ENCODE results near the gene METTL6. TPM values are rescaled to one million over a fixed set of nuclear protein-coding genes. Genes with fewer than 3 reads are reported as not detected.

METTL6 gene
- total RNA-seq, 4 donors from 2014 or later: 13.2 to 20.8 (median 17.0) TPM

- Histone ChIP-seq H3K36me3 (peaks cover 0 to 20% (median 0%) of the 10 kb centered on the region in 3 donors), H3K4me3 (no peak overlapping the region), H3K27me3 (no peaks in the 10 kb centered on the region), H3K4me1 (peaks cover 0 to 39% (median 8%) of the 10 kb centered on the region in 4 donors), H3K9me3 (no peaks in the 10 kb centered on the region), H3K27ac (peak overlapping the region in 1 of 4 donors; percentile 45)
- no peak for TF ChIP-seq CTCF (IDR thresholded peaks at IDR 0.05)
- no peak for TF ChIP-seq POLR2A (IDR thresholded peaks at IDR 0.05)
- TF ChIP-seq EP300 (IDR thresholded peaks at IDR 0.05): no peak
- 93 to 94% methylated on average over 1 of the region's 1 CpG for WGBS, 2 donors
- DNase-seq (ENCODE audit: low spot score in 2 of 2): no peak
Observed at GRCh38 chr3:15404767-15405166, 22.6 kb downstream of the METTL6 start.

DNA sequence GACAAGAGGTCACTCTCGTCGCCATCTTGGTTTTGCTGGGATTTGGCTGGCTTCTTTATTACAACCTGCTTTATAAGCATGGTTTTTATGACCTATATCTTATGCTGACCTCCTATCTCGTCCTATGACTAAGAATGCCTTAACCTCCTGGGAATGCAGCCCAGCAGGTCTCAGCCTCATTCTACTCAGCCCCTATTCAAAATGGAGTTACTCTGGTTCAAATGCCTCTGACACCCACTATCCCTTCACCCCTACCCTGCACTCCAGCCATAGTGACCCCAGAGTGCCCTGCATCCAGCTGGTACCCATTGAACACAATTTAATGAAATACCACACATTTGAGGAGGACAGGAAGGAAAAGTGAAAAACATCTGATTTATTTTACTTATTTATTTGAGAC, 23.4 kb downstream of the METTL6 start:
- Histone ChIP-seq H3K27ac (peak overlapping the region in 1 of 4 donors; percentile 56), H3K4me3 (no peak overlapping the region), H3K4me1 (peaks cover 0 to 37% (median 8%) of the 10 kb centered on the region in 4 donors), H3K36me3 (peaks cover 0 to 16% (median 0%) of the 10 kb centered on the region in 3 donors), H3K27me3 (no peaks in the 10 kb centered on the region), H3K9me3 (no peaks in the 10 kb centered on the region)
- DNase-seq (ENCODE audit: low spot score in 2 of 2): no peak
- TF ChIP-seq CTCF (IDR thresholded peaks at IDR 0.05): no peak
- no peak for TF ChIP-seq EP300 (IDR thresholded peaks at IDR 0.05)
- TF ChIP-seq POLR2A (IDR thresholded peaks at IDR 0.05): no peak
- 49 to 60% methylated on average over 3 of the region's 3 CpGs for WGBS, 2 donors

GRCh38 chr3:15403495-15403894, 23.8 kb downstream of the METTL6 start:
- WGBS, 2 donors: 30 to 39% methylated on average over 3 of the region's 3 CpGs

GRCh38 chr3:15401936-15402335, 25.4 kb downstream of the METTL6 start:
- DNase-seq (ENCODE audit: low spot score in 2 of 2): no peak
- H3K4me1 ChIP-seq: peaks cover 0 to 35% (median 8%) of the 10 kb centered on the region in 4 donors
- H3K27ac ChIP-seq: peak overlapping the region in 3 of 4 donors; percentile 14 to 61 (median 56)
- no peak for TF ChIP-seq CTCF (IDR thresholded peaks at IDR 0.05)
- TF ChIP-seq EP300 (IDR thresholded peaks at IDR 0.05): no peak
- TF ChIP-seq POLR2A (IDR thresholded peaks at IDR 0.05): no peak
- 37 to 47% methylated on average over 4 of the region's 4 CpGs for WGBS, 2 donors
- peak overlapping the region in 1 of 4 donors; percentile 21 for H3K4me3 ChIP-seq
- H3K27me3 ChIP-seq: no peaks in the 10 kb centered on the region
- H3K9me3 ChIP-seq: no peaks in the 10 kb centered on the region
- H3K36me3 ChIP-seq: peaks cover 0 to 7% (median 0%) of the 10 kb centered on the region in 3 donors

More at GRCh38 chr3:15403495-15403894, 23.8 kb downstream of the METTL6 start:
- Histone ChIP-seq H3K27me3 (no peaks in the 10 kb centered on the region), H3K9me3 (no peaks in the 10 kb centered on the region), H3K4me1 (peaks cover 0 to 35% (median 8%) of the 10 kb centered on the region in 4 donors), H3K36me3 (peaks cover 0 to 12% (median 0%) of the 10 kb centered on the region in 3 donors), H3K27ac (peak overlapping the region in 2 of 4 donors; percentile 4 to 56), H3K4me3 (no peak overlapping the region)
- no peak for DNase-seq (ENCODE audit: low spot score in 2 of 2)
- TF ChIP-seq CTCF (IDR thresholded peaks at IDR 0.05) (no peak), POLR2A (IDR thresholded peaks at IDR 0.05) (no peak), EP300 (IDR thresholded peaks at IDR 0.05) (no peak)

DNA sequence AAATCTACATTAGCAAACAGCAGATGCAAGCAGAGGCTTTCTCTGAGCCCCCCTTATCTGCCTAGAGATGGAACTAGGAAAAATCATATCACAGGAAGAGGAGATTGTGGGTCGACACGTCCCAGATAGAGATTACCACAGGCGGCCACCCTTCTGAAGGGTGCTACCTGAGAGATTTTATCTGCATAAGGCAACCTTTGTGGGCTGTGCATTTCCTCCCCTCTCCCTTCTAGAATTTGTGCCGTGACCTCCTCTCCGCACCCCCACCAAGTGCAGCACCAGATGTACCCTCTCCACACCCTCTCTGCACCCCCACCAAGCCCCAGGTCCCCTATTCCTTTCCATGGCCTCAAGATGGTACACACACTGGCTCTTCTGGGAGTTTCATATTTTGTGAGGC, 27.4 kb downstream of the METTL6 start:
- Histone ChIP-seq H3K36me3 (peaks cover 0 to 10% (median 0%) of the 10 kb centered on the region in 3 donors), H3K27me3 (no peaks in the 10 kb centered on the region), H3K9me3 (no peaks in the 10 kb centered on the region), H3K4me1 (peaks cover 0 to 28% (median 7%) of the 10 kb centered on the region in 4 donors), H3K4me3 (no peak overlapping the region), H3K27ac (no peak overlapping the region)
- no peak for TF ChIP-seq EP300 (IDR thresholded peaks at IDR 0.05)
- TF ChIP-seq POLR2A (IDR thresholded peaks at IDR 0.05): no peak
- TF ChIP-seq CTCF (IDR thresholded peaks at IDR 0.05): no peak
- no peak for DNase-seq (ENCODE audit: low spot score in 2 of 2)
- 83 to 87% methylated on average over 5 of the region's 5 CpGs for WGBS, 2 donors
